Fibroblast of skin of left quadriceps (primary cell): ENCODE results near the gene THSD7B.

Experiments used
- DNase-seq, 2 experiments: peaks; one replicate each; pipeline ENCODE4 v3.0.0-alpha.2; 2013; ENCODE audit warnings: low read depth in 2 of 2

Gene THSD7B

GRCh38 chr2:137154946-137155345 is 389.6 kb downstream of the THSD7B start:
- no peak for DNase-seq

- no peak for DNase-seq
Observed at GRCh38 chr2:137155356-137156104, 390.2 kb downstream of the THSD7B start.

GRCh38 chr2:137156221-137156844 is 391.0 kb downstream of the THSD7B start:
- no peak for DNase-seq

- DNase-seq, result no peak
Observed at GRCh38 chr2:137157851-137158250, 392.5 kb downstream of the THSD7B start.

- no peak for DNase-seq
Observed at GRCh38 chr2:137161250-137161649, 395.9 kb downstream of the THSD7B start.

GRCh38 chr2:137165968-137166367 is 400.6 kb downstream of the THSD7B start:
- no peak for DNase-seq

GRCh38 chr2:137167651-137168050 is 402.3 kb downstream of the THSD7B start:
- no peak for DNase-seq

GRCh38 chr2:137168552-137168951 is 403.2 kb downstream of the THSD7B start:
- peak; percentile 31 to 37 for DNase-seq

GRCh38 chr2:137172162-137172561 is 406.8 kb downstream of the THSD7B start:
- DNase-seq, result no peak

- peak; percentile 70 to 76 for DNase-seq
Observed at GRCh38 chr2:137173463-137173862, 408.1 kb downstream of the THSD7B start.

GRCh38 chr2:137175246-137175645 is 409.9 kb downstream of the THSD7B start:
- no peak for DNase-seq

- DNase-seq, result peak in 1 of 2 experiments; percentile 30
Observed at GRCh38 chr2:137178951-137179377, 413.6 kb downstream of the THSD7B start.

GRCh38 chr2:137179542-137179941 is 414.2 kb downstream of the THSD7B start:
- no peak for DNase-seq

GRCh38 chr2:137180012-137180411 is 414.7 kb downstream of the THSD7B start:
- DNase-seq, result no peak

GRCh38 chr2:137181370-137181769 is 416.0 kb downstream of the THSD7B start:
- DNase-seq, result no peak

- no peak for DNase-seq
Observed at GRCh38 chr2:137182071-137182470, 416.7 kb downstream of the THSD7B start.

GRCh38 chr2:137183206-137183898 is 418.0 kb downstream of the THSD7B start:
- no peak for DNase-seq

GRCh38 chr2:137185378-137186078 is 420.2 kb downstream of the THSD7B start:
- DNase-seq, result no peak

GRCh38 chr2:137187216-137187615 is 421.9 kb downstream of the THSD7B start:
- no peak for DNase-seq

GRCh38 chr2:137190411-137191195 is 425.3 kb downstream of the THSD7B start:
- DNase-seq, result no peak
